ENCODE data around the gene WDR33. TPM values are rescaled to one million over a fixed set of nuclear protein-coding genes. Genes with fewer than 3 reads are reported as not detected.

Gene WDR33
- total RNA-seq, 2 donors from 2014 or later, result 25.4 to 41.9 TPM

DNA sequence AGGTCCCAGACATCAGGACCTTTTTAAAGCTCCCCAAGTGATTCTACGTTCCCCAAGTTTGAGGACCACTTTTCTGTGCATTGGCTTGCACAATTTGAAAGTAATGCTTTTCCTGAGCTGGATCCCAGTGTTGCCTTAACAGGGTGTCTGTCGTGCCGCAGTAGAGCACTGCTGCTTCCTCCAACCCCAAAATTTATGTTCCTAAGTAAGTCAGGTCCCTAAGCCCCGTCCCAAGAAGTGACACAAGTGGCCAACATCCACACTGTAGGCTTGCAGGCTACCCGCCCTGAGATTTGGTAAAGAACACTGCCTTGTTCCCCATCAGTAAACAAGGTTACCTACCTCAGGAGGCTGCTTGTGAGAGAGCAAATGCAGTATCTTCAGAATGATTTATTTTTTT is 107.7 kb downstream of the WDR33 start:
- no peaks in the 10 kb centered on the region for H3K9me3 ChIP-seq
- TF ChIP-seq CTCF (IDR thresholded peaks at IDR 0.05) (no peak), POLR2A (IDR thresholded peaks at IDR 0.05) (no peak), POLR2AphosphoS5 (IDR thresholded peaks at IDR 0.05) (no peak)
- H3K36me3 ChIP-seq, result peaks cover 0 to under 1% of the 10 kb centered on the region in 2 donors
- intact Hi-C loops (cut with DNase I), result no loop called here
- no peaks in the 10 kb centered on the region for H3K27me3 ChIP-seq (replicated peaks; ENCODE audit: insufficient read depth)
- no peak overlapping the region for H3K4me3 ChIP-seq
- 95% methylated on average over 5 of the region's 5 CpGs for WGBS
- H3K27ac ChIP-seq, result no peak overlapping the region
- peaks cover 12% of the 10 kb centered on the region for H3K4me1 ChIP-seq (replicated peaks)
- no peak for DNase-seq (ENCODE audit: low spot score)

GRCh38 chr2:127702395-127703009 is 108.5 kb downstream of the WDR33 start:
- Histone ChIP-seq H3K4me3 (peak overlapping the region; percentile 54 to 73), H3K27me3 (replicated peaks; ENCODE audit: insufficient read depth) (no peaks in the 10 kb centered on the region), H3K36me3 (no peaks in the 10 kb centered on the region), H3K4me1 (replicated peaks) (peaks cover 12% of the 10 kb centered on the region), H3K9me3 (no peaks in the 10 kb centered on the region), H3K27ac (peak overlapping the region; percentile 87 to 93)
- TF ChIP-seq POLR2AphosphoS5 (IDR thresholded peaks at IDR 0.05), result peak; percentile 1
- TF ChIP-seq CTCF (IDR thresholded peaks at IDR 0.05), result no peak
- WGBS, result 50% methylated on average over 19 of the region's 19 CpGs
- intact Hi-C loops (cut with DNase I), result no loop called here
- no peak for DNase-seq (ENCODE audit: low spot score)

- Histone ChIP-seq H3K4me1 (replicated peaks) (peaks cover 12% of the 10 kb centered on the region), H3K27ac (peak overlapping the region; percentile 87 to 93), H3K36me3 (no peaks in the 10 kb centered on the region), H3K4me3 (peak overlapping the region; percentile 54 to 73), H3K27me3 (replicated peaks; ENCODE audit: insufficient read depth) (no peaks in the 10 kb centered on the region), H3K9me3 (no peaks in the 10 kb centered on the region)
- peak; percentile 46 for DNase-seq (ENCODE audit: low spot score)
- intact Hi-C loops (cut with DNase I), result no loop called here
- TF ChIP-seq POLR2AphosphoS5 (IDR thresholded peaks at IDR 0.05), result peak; percentile 14
- peak; percentile 28 for TF ChIP-seq POLR2A (IDR thresholded peaks at IDR 0.05)
- TF ChIP-seq CTCF (IDR thresholded peaks at IDR 0.05), result peak in 2 of 4 experiments; percentile 20 to 38
- under 1% methylated on average over 34 of the region's 108 CpGs for WGBS
Measured at GRCh38 chr2:127701651-127702394, 109.1 kb downstream of the WDR33 start.

GRCh38 chr2:127701193-127701650 is 109.7 kb downstream of the WDR33 start, which contains the start of gene SFT2D3:
SFT2D3 (plus strand) TSS chr2:127701497; CDS start chr2:127701529, 32 bp downstream.
- peaks cover 12% of the 10 kb centered on the region for H3K4me1 ChIP-seq (replicated peaks)
- TF ChIP-seq POLR2A (IDR thresholded peaks at IDR 0.05) (peak; percentile 79), POLR2AphosphoS5 (IDR thresholded peaks at IDR 0.05) (peak; percentile 85), CTCF (IDR thresholded peaks at IDR 0.05) (peak in 1 of 4 experiments; percentile 7)
- H3K36me3 ChIP-seq, result no peaks in the 10 kb centered on the region
- intact Hi-C loops (cut with DNase I), result no loop called here
- no peaks in the 10 kb centered on the region for H3K27me3 ChIP-seq (replicated peaks; ENCODE audit: insufficient read depth)
- H3K27ac ChIP-seq, result peak within 1 kb of the TSS; percentile 87 to 93
- peak within 1 kb of the TSS; percentile 54 to 73 for H3K4me3 ChIP-seq
- DNase-seq (ENCODE audit: low spot score), result peak; percentile 91
- H3K9me3 ChIP-seq, result no peaks in the 10 kb centered on the region
- 2% methylated on average over 36 of the region's 44 CpGs for WGBS
